ENCODE data around the gene STMND1.
"Not testable (repeated sequence)": the region's sequence is repeated elsewhere in the genome, so short reads cannot be mapped to it uniquely, and the experiment has no call there.

Gene STMND1

DNA sequence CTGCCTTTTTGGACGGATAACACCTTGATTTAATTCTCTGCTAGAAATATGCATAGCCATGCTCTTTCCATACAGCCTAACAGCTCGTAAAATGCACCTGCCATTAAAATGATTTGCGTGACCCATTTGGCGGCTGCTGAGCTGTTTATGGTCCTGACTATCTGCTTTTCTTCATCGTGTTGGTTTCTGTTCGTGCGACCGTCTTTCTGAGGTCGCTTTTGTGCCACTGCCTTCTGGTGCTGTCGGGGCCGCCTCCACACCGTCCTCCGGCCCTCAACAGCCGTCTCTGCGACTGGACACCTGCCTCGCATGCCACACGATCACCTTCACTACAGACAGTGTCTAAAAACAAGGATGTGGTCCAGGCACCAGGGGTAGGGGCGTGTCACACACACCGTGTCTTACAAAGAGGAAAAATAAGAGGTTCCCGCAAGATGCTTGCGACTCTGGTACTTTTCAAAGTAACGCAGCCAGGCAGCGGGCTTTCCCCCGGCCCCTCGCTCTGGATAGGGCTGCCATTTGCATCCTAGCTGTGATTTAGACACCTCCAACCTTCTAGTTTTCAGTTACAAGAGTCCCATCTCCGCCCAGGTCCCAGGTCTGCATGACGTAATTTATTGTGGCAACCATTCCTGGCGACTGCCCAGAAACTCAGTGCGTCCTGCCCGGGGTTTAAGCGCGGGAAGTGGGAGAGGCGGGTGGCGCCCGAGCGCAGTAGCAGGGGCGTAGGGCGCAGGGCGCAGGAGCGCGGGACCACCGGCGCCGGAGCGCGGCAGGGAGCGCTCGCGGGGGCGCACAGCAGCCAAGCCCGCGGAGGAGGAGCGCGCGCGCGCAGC is at the start of gene STMND1:
STMND1 (plus strand) TSS at position 629 of the 836 bp plus-strand sequence. CDS start 208 bp downstream, outside the sequence.
- no peak for FAIRE-seq

DNA sequence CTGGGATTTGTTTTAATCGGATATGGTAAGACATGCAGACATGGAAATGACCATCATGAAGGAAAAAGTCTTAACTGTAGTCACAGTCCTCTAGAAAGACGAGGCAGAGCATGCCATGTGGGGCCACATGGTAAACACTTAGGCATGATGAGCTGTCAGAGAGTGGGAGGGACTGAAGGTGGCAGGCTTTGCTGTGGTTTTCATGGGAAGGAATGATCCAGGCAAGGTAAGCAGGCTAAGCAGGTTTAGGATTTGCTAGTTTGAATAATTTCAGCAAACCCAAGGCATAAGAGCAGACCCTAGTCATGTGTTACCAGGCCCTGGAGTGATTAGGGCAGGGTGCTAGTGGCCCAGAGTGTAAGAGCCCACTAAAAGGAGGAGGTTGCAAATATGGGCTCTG is 47.2 kb upstream of the STMND1 start:
- FAIRE-seq, result no peak

DNA sequence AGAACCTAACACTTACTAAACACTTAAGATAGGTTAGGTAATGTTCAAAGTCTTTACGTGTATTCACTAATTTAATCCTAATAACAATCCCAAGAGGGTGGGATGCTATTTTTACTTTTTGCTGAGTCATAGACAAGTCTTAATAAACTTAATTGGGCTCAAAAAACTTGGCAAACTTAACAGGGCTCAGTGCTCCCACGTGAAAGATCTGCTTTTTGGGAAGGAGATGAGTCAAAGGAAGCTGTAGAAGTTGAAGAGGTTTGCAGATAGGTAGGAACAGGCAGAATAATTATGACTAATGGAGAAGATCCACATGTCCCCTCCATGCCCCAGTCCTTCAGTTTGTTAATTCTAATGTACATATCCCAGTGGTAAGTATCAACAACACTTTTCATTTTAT is 44.5 kb upstream of the STMND1 start:
- no peak for FAIRE-seq

DNA sequence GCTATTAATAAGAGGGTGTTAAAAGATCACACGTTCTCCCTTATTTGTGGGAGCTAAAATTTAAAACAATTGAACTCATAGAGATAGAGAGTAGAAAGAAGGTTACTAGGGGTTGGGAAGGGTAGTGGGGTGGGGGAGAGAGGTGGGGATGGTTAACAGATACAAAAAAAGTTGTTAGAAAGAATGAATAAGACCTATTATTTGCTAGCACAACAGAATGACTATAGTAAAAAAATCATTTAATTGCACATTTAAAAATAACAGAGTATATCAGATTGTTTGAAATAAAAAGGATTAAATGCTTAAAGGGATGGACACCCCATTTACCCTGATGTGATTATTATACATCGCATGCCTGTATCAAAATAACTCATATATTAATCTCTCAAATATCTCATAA is 43.3 kb upstream of the STMND1 start:
- FAIRE-seq, result no peak

DNA sequence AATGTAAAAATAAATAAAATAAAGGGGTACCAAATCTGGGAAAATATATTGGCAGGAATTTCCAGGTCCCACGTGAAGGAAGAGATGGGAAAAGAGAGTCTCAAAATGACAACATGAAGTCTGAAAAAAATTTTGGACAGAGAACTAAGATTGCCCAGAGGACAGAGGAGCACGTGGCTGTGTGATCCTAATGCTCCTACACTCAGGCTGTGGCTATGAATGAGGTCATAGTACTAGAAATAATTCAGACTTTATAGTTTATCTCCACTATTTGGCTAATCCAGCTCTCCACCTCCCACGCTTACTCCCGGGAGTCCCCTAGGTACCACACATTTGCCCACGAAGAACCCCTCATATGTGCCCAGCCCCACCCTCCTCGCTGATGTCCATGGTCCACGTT is 42.8 kb upstream of the STMND1 start:
- no peak for FAIRE-seq

DNA sequence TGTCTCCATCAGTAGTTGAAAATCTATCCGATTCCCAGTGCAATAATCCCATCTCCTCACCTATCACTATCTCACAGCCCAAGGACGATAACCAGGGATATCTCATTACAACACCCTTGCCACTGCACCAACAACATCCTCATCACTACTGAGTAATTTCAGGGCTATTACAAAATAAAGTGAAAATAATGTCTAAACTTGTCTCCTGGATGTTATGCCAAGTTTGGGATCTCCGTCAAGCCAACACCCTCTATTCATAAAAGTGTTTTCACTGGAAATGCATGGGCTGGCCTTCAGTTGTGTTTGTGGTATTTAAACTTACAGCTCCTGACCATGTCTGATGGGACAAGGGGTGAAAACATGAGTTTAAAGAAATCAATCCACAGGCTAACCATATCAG is 42.0 kb upstream of the STMND1 start:
- no peak for FAIRE-seq

DNA sequence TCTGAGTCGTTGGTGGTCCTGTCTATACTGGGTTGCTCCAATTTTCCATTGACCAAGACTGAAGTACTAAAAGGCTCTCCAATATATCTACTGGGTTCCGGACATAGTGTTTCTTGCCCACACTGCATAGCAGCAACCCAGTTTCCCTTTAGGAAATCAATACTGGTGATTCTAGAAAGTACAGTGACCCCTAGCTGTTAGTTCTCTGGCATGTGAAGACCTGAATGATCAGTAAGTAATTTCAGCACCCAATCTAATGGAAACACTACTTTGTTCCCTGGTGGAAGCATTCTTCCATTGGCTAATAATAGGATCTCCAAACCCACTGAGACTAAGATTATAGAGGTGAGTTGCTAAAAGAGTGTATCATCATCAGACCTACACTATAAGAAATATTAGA is 40.8 kb upstream of the STMND1 start:
- no peak for FAIRE-seq

DNA sequence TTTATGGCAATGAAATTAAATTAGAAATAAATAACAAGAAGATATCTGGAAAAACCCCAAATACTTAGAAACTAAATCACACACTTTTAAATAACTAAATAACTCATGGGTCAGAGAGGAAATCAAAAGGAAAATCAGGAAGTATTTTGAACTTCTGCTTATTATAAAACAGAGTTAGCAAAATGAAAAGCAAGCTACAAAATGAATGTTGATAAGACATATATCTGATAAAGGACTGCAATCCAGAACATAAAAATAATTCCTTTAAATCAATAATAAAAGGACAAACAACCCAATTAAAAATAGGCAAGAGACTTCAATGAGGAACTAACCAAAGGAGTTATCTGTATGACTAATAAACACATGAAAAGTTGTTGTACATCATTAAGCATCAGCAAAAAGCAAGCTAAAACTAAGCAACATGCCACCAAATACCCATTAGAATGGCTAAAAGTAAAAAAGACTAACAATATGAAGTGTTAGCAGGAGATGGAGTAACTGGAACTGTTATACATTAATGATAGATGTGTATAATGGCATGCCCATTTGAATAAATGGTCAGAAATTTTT is 38.9 kb upstream of the STMND1 start:
- FAIRE-seq, result no peak

DNA sequence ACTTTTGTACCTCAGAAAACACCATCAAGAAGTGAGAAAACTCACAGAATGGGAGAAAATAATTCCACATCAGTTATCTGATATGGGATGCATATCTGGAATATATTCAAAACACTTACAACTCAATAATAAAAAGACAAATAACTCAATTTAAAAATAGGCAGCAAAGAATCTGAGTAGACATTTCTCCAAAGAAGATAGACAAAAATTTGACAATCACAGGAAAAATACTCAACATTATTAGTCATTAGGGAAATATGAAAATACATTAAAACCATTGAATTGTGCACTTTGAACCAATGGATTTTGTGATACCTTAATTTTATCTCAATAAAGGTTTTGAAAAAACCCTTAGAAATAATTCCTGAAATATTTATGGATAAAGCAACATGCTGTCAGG is 36.9 kb upstream of the STMND1 start:
- no peak for FAIRE-seq

DNA sequence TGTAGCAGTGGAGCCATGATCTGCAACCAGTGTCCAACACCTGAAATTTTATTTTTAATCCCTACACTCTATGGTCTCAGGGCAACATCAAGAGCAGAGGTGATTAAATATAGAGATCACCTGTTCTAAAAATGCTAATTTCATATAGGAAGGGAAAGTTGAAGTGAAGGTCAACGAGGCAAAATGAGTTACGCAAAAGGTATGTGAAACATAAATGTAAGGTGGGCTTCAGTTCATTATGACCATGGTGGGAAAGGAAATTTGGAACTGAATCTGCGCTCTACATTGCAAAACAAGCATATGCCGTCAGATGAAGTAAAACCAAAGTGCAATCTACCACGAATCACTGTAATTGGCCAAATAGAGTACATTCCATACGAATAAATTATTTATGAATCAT is 35.2 kb upstream of the STMND1 start:
- no peak for FAIRE-seq

DNA sequence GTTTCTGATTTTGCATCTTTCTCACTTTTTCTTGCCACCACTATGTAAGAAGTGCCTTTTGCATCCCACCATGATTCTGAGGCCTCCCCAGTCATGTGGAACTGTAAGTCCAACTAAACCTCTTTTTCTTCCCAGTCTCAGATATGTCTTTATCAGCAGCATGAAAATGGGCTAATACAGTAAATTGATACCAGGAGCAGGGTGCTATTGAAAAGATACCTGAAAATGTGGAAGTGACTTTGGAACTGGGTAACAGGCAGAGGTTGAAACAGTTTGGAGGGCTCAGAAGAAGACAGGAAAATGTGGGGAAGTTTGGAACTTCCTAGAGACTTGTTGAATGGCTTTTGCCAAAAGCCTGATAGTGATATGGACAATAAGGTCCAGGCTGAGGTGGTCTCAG is 32.9 kb upstream of the STMND1 start:
- FAIRE-seq, result not testable (repeated sequence)

DNA sequence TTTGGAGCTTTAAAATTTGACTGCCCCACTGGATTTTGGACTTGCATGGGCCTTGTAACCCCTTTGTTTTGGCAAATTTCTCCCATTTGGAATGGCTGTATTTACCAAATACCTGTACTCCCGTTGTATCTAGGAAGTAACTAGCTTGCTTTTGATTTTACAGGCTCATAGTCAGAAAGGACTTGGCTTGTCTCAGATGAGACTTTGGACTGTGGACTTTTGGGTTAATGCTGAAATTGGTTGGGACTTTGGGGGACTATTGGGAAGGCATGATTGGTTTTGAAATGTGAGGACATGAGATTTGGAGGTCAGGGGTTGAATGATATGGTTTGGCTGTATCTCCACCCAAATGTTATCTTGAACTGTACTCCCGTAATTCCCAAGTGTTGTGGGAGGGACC is 31.4 kb upstream of the STMND1 start:
- FAIRE-seq, result not testable (repeated sequence)

DNA sequence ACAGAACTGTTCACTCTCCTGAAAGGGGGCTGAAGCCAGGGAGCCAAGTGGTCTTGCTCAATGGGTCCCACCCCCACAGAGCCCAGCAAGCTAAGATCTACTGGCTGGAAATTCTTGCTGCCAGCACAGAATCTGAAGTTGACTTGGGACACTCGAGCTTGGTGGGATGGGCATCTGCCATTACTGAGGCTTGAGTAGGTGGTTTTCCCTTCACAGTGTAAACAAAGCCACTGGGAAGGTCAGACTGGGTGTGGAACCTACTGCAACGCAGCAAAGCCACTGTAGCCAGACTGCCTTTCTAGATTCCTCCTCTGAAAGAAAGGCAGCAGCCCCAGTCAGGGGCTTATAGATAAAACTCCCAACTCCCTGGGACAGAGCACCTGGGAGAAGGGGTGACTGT is 28.3 kb upstream of the STMND1 start:
- not testable (repeated sequence) for FAIRE-seq

DNA sequence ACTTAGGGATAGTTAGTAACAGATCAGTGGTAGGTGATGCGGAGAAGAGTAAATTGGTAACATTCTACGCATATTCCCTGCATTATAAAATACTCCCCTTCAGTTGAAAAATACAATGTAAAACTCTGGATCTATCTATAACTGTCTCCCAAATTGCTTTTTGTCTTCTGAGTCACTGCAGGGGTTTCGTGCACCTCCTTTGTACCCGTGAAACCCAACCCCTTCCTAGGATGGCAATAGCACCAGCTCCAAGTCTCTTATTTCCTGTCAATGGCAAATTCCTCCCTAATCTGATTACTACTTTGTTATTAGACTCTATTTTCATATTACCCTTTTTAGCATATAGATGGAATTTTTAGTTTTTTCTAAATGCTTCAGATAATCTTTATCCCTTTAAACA is 20.6 kb upstream of the STMND1 start:
- FAIRE-seq, result no peak

DNA sequence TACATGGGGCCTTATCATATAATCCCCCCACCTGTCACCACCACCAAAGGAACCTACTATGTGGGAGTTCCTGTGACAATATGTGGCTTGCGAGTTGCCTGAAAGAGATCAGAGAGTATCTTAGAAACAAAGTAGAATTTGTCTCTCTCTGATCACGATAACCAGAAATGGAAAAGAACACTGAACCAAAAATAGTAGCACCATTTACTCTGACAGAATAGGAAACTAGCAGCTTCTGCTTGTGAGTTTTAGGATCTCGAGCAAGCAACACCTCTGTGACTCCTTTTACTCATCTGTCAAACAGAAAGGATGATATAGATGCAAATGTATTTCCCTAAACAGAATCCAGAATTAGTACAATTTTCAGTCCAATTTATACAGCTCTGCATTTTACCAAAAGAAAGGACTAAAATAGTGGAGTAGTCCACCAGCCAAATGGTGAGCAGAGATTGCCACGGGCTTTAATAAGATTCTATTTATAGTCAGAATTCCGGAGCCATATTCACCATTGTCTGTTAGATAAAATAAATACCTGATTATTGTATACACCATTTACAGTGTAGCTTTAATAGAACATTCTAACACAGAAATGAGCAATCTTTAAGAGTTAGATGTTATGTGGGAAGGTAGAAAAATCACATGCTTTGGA is 19.9 kb upstream of the STMND1 start:
- FAIRE-seq, result no peak

DNA sequence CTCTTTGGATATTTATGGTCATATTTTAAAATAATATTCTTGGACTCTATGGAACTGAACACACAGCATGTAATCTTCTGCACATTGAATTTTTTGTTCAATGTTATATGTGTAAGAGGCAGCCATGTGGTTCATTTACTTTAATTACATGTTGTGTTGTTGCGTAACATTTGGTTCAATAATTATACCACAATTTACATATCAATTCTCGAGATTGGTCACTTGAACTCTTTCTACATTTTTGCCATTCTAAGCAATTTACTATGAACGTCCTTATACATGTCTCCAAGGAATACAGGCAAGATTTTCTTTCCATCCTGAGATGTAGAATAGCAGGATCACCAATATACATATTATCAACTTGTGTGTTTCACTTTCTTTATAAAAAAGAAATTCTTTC is 18.5 kb upstream of the STMND1 start:
- FAIRE-seq, result no peak

DNA sequence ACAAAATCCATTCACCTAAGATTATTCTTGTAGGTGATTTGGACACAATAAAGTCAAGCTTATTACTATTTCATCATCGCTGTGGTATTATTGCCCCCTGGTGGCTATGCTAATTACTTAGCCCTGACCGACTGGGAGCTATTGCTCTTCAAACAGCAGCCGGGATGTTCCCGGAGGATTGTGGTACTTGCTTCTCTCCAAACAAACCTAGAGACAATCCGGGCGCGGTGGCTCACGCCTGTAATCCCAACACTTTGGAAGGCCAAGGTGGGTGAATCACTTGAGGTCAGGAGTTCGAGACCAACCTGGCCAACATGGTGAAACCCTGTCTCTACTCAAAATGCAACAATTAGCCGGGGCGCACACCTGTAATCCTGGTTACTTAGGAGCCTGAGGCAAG is 15.4 kb upstream of the STMND1 start:
- FAIRE-seq, result peak; percentile 62

DNA sequence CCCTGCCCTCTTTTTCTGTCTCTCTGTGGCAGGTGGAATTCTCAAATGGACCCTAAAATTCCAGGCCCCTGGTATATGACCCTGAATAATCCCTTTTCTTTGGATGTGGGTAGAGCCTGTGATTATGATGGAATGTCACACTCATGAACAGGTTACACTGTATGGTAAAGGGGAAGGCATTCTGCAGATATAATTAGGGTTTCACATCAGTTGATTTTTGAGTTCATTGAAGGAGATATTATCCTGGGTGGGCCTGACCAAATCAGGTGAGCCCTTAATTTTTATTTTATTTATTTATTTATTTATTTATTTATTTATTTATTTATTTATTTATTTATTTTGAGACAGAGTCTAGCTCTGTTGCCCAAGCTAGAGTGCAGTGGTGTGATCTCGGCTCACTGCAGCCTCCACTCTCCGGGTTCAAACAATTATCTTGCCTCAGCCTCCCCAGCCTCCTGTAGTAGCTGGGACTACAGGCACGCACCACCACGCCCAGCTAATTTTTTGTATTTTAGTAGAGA is 13.7 kb upstream of the STMND1 start:
- no peak for FAIRE-seq

DNA sequence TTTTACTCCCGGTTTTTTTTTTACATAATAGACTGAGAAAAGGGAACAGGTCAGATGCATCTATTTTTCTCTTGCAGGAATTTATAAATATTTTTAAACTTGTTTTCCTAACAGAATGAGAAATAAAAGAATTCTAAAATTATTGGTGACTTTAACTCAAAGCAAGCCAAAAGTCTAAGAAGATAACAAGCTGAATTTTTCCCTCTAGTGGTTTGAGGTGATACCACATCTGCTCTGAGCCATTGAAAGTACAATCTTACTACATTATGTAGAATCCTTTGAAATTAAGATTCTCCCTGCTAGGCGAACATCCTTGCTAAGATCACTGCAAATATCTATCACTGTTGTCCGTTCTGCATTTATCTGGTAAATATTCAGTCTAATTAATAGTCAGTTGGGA is 10.7 kb upstream of the STMND1 start:
- no peak for FAIRE-seq

DNA sequence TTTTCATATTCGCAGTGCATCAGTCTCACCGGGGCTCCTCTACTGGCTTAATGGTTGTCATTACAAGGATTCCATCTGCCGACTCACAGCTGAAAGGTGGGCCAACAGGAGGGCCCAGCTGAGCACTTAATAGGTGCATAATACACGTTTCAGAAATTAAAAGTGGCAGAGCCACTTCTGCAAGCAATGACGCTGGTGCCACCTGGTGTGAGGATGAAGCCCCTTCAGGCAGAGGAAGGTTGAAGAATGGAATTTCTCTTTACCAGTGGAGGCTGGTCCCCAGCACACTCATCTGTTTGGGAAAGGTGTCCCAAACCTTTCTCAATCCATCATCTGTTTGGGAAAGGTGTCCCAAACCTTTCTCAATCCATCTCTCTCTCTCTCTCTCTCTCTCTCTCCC is 8.2 kb upstream of the STMND1 start:
- no peak for FAIRE-seq

DNA sequence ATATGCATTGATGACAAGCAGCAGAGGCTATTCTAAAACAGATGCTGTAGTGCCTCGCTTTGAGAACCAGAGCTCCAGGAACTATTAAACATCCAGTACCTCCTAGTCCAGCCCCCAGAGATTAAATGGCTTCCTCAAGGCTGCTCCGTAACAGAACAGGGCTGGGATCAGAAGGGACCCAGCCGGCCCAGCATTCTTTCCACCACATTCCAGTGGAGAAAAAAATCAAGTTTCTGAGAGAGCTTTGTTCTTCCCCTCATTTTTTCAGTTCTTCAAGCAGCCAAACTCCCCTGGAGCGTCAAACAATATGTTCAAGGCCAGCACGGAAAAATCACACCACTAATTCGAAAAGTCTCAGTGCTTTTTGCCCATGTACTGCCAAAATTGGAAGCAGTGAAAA is 5.8 kb upstream of the STMND1 start:
- no peak for FAIRE-seq

DNA sequence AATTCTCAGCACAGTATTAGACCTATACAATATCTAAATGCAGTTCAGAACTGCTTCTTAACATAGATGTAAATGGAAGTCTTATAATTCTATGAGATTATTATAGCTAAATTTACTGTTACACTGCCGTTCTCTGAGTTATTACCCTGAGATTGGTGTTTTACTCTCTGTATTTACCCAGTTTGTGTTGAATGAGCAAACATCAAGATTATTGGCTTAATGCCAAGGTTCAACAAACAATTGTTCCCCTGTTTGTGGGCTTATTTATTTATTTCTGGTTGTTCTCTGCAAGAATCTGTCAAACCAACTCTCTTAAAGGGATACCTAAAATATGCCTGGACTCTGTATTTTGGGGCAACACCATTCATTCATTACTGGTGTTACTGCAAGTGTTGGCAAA is 5.2 kb upstream of the STMND1 start:
- FAIRE-seq, result no peak

DNA sequence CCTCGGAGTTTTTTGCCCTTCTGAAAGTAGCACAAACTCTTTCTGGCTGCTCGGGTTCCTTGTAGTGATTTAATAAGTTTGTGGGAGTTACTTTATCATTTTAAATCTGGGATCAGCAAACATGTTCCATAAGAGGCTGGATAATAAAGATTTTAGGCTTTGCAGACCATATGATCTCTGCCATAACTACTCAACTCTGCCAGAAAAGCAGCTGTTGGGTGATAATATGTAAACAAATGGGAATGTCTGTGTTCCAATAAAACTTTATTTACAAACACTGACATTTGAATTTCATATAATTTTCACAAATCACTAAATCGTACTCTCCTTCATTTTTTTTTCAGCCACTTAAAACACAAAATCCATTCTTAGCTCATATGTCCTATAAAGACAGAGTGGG is 3.9 kb upstream of the STMND1 start:
- no peak for FAIRE-seq

DNA sequence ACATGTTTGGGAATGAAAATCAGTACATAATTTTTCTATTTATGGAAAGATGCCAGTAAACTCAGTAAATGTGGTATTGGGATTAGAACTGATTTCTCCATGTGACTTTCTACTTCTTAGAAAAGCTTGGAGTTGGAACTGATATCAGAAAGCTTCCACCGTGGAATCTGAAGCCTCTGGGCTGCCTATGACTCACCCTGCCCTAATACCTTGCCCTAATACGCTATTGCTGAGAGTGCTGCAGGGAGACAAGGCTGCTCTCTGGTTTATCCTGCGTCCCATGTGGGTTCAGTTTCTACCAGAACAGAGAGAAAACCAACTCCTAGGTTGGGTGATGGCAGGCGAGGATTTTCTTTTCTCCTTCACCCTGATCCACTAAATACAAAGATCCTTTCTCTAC is 3.3 kb upstream of the STMND1 start:
- no peak for FAIRE-seq
